HL-60 (cell line): ENCODE data around the gene CFAP20DC.

Experiments
- DNase-seq, 2 experiments: peaks; one replicate each; pipeline ENCODE4 v3.0.0-alpha.2; 2010 to 2020; ENCODE audit warnings: low read depth in 1 of 2, low spot score in 1 of 2
- H3K27ac ChIP-seq: fragments of 250-450 bp; sonication (Bioruptor Pico); replicated peaks from 2 replicates; pipeline ENCODE4 v1.5.1; 2020; ENCODE audit warnings: mild to moderate bottlenecking, moderate library complexity
- H3K27me3 ChIP-seq: fragments of 250-450 bp; sonication (Bioruptor Pico); 2 replicates; pipeline ENCODE4 v1.5.1; 2021; ENCODE audit warnings: mild to moderate bottlenecking, moderate library complexity; ENCODE audit not compliant: insufficient read depth, poor library complexity, severe bottlenecking
- H3K4me3 ChIP-seq: replicated peaks from 2 replicates; pipeline ENCODE4 v1.5.1; 2011; ENCODE audit warnings: mild to moderate bottlenecking, control low read depth, low read length; ENCODE audit not compliant: insufficient read depth
- GABPA ChIP-seq: IDR thresholded peaks from 2 replicates; pipeline ENCODE4 v1.6.1; 2012; ENCODE audit warnings: low read depth
- POLR2AphosphoS5 ChIP-seq: IDR thresholded peaks from 2 replicates; pipeline ENCODE4 v1.6.1; 2012; ENCODE audit warnings: low read depth
- SPI1 ChIP-seq: IDR thresholded peaks from 2 replicates; pipeline ENCODE4 v1.6.1; 2012; ENCODE audit warnings: low read depth, mild to moderate bottlenecking, borderline replicate concordance
- TF ChIP-seq, protein P1 (sequence below): IDR thresholded peaks from 2 replicates; pipeline ENCODE4 v1.6.1; 2012; ENCODE audit warnings: low read depth; ENCODE audit not compliant: insufficient replicate concordance
- TF ChIP-seq, protein P2 (sequence below): IDR thresholded peaks from one replicate; pipeline ENCODE4 v1.5.1; 2011; ENCODE audit warnings: low read length, control low read depth, inconsistent platforms; ENCODE audit not compliant: insufficient read depth

CFAP20DC gene

DNA sequence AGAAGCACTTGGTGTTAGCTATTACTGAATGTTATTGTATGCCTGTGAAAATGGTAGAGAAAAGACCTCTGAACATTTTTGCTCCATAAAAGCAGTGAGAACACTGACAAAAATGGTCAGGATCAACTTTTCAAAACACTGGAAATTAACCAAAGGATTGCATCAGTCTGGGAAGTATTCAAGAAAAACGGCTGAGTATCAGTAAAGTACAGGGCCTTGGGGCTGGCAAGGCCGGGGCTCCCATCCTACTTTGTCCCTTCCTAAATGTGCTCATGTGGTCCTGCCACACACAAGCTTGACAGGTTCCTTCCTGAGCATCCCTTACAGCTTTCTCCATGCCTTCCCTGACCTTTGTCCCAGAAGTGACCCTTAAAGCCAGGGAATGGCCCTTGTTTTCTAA lies 84.0 kb downstream of the CFAP20DC start:
- TF ChIP-seq SPI1 = no peak
- TF ChIP-seq POLR2AphosphoS5 = no peak
- TF ChIP-seq, protein P1, sequence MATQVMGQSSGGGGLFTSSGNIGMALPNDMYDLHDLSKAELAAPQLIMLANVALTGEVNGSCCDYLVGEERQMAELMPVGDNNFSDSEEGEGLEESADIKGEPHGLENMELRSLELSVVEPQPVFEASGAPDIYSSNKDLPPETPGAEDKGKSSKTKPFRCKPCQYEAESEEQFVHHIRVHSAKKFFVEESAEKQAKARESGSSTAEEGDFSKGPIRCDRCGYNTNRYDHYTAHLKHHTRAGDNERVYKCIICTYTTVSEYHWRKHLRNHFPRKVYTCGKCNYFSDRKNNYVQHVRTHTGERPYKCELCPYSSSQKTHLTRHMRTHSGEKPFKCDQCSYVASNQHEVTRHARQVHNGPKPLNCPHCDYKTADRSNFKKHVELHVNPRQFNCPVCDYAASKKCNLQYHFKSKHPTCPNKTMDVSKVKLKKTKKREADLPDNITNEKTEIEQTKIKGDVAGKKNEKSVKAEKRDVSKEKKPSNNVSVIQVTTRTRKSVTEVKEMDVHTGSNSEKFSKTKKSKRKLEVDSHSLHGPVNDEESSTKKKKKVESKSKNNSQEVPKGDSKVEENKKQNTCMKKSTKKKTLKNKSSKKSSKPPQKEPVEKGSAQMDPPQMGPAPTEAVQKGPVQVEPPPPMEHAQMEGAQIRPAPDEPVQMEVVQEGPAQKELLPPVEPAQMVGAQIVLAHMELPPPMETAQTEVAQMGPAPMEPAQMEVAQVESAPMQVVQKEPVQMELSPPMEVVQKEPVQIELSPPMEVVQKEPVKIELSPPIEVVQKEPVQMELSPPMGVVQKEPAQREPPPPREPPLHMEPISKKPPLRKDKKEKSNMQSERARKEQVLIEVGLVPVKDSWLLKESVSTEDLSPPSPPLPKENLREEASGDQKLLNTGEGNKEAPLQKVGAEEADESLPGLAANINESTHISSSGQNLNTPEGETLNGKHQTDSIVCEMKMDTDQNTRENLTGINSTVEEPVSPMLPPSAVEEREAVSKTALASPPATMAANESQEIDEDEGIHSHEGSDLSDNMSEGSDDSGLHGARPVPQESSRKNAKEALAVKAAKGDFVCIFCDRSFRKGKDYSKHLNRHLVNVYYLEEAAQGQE = no peak
- TF ChIP-seq GABPA = no peak
- TF ChIP-seq, protein P2, sequence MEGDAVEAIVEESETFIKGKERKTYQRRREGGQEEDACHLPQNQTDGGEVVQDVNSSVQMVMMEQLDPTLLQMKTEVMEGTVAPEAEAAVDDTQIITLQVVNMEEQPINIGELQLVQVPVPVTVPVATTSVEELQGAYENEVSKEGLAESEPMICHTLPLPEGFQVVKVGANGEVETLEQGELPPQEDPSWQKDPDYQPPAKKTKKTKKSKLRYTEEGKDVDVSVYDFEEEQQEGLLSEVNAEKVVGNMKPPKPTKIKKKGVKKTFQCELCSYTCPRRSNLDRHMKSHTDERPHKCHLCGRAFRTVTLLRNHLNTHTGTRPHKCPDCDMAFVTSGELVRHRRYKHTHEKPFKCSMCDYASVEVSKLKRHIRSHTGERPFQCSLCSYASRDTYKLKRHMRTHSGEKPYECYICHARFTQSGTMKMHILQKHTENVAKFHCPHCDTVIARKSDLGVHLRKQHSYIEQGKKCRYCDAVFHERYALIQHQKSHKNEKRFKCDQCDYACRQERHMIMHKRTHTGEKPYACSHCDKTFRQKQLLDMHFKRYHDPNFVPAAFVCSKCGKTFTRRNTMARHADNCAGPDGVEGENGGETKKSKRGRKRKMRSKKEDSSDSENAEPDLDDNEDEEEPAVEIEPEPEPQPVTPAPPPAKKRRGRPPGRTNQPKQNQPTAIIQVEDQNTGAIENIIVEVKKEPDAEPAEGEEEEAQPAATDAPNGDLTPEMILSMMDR = no peak
- DNase-seq = no peak
- Histone ChIP-seq H3K27me3 (no peaks in the 10 kb centered on the region), H3K27ac (no peak overlapping the region), H3K4me3 (no peak overlapping the region)

DNA sequence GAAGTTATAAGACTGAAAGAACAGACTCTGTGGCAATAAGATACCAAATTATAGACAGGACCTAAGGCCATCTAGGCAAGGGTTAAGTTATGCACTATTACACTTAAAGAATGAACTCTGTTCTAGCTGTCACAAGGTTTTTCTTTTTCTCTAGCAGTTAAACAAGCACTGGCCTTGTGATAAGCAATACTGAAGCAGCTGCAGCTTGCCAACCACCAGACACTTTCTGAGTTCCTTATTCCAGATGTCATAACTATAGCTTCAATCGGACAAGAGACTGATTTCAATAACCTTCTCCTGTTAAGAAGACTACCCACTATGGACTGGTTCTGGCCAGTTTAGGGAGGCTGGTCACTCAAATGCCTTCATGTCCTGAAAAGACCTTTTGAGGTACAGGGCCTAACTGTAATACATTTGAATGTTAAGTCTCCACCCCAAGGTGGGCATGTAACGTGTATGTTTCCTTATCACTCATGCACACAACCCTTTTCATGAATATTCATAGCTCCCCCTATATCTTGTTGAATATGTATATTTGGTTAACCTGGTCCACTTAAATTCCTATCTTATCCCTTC lies 85.8 kb downstream of the CFAP20DC start:
- TF ChIP-seq, protein P2 = no peak
- peak; percentile 15; the same call in 1 of the 2 replicates for TF ChIP-seq SPI1
- H3K27me3 ChIP-seq = no peaks in the 10 kb centered on the region
- DNase-seq = no peak
- H3K27ac ChIP-seq = no peak overlapping the region
- no peak overlapping the region for H3K4me3 ChIP-seq

DNA sequence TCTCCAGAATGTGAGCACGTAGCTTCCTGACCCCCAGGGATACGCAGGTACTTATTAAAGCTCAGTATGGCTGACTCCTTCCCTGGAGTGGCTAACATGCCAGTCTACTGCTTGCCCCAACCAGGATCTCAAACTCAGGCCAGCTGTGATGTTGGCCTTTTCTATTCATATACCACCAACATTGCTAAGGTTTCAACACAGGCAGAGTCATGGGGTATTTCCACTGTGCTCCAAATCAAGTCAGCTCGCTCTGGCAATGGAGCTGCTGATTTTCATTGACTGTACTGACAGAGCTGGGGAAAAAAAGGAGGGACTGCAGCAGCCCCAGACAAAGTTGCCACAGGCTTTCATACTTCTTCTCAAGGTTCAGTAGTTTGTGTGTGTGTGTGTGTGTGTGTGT lies 87.0 kb downstream of the CFAP20DC start:
- Histone ChIP-seq H3K4me3 (no peak overlapping the region), H3K27me3 (no peaks in the 10 kb centered on the region), H3K27ac (no peak overlapping the region)
- no peak for DNase-seq
- TF ChIP-seq, protein P2 = no peak
- TF ChIP-seq, protein P1 = no peak

DNA sequence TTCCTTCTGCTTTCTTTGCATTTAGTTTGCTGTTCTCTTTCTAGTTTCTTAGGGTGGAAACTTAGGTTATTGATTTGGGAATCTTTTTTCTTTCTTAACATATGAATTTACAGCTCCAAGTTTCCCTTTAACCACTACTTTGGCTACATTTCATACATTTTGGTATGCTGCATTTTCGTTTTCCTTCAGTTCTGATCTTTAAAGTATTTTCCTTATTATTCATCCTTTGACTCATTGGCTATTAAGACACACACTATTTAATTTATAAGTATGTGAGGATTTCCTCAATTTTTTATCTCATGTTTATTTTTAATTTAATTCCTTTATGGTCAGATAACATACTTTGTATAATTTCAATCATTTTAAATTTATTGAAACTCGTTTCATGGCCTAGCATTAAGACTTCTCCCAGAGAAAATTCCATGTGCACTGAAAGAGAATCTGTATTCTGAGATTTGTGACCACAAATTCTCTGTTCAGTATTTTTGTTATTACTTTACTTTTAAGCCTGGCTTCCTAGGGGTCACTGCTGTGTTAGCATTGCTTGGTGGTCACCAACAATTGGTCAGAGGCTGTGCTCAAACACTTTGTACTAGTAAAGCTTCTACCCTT lies 87.7 kb downstream of the CFAP20DC start:
- no peak for DNase-seq
- no peak for TF ChIP-seq GABPA
- TF ChIP-seq SPI1 = no peak
- TF ChIP-seq POLR2AphosphoS5 = no peak
- TF ChIP-seq, protein P2 = no peak
- TF ChIP-seq, protein P1 = no peak
- H3K4me3 ChIP-seq = no peak overlapping the region
- no peak overlapping the region for H3K27ac ChIP-seq
- H3K27me3 ChIP-seq = no peaks in the 10 kb centered on the region
